ENCODE measurements around the gene UTP14C.
"Not testable (repeated sequence)": the region's sequence is repeated elsewhere in the genome, so short reads cannot be mapped to it uniquely, and the experiment has no call there.

GRCh38 chr13:51984904-51985303 is 39.6 kb upstream of the UTP14C start:
- TF ChIP-seq, protein P1, sequence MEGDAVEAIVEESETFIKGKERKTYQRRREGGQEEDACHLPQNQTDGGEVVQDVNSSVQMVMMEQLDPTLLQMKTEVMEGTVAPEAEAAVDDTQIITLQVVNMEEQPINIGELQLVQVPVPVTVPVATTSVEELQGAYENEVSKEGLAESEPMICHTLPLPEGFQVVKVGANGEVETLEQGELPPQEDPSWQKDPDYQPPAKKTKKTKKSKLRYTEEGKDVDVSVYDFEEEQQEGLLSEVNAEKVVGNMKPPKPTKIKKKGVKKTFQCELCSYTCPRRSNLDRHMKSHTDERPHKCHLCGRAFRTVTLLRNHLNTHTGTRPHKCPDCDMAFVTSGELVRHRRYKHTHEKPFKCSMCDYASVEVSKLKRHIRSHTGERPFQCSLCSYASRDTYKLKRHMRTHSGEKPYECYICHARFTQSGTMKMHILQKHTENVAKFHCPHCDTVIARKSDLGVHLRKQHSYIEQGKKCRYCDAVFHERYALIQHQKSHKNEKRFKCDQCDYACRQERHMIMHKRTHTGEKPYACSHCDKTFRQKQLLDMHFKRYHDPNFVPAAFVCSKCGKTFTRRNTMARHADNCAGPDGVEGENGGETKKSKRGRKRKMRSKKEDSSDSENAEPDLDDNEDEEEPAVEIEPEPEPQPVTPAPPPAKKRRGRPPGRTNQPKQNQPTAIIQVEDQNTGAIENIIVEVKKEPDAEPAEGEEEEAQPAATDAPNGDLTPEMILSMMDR (IDR thresholded peaks at IDR 0.05) = not testable (repeated sequence)
- TF ChIP-seq EZH2 (IDR thresholded peaks at IDR 0.05) = not testable (repeated sequence)
